Endothelial cell of umbilical vein (primary cell): Measurements from ENCODE around the gene PPP6R1.

Experiments used
- CTCF ChIP-seq, 2 donors: IDR thresholded peaks; 1 replicate in 1 of 2; 2 replicates in 1 of 2; pipeline ENCODE4 v1.5.1; 2011; ENCODE audit warnings: low read length in 2 of 2, mild to moderate bottlenecking in 2 of 2, moderate library complexity in 2 of 2, control low read depth in 1 of 2, inconsistent platforms in 1 of 2, low read depth in 1 of 2; ENCODE audit not compliant: insufficient read depth in 1 of 2; ENCODE audit errors: extremely low read depth in 1 of 2
- EZH2 ChIP-seq: IDR thresholded peaks from 2 replicates; pipeline ENCODE4 v1.6.1; 2012; ENCODE audit warnings: borderline replicate concordance, low read depth, mild to moderate bottlenecking, moderate library complexity, low read length, inconsistent platforms; ENCODE audit not compliant: severe bottlenecking
- GATA2 ChIP-seq: IDR thresholded peaks from 2 replicates; pipeline ENCODE4 v1.7.0; 2011; ENCODE audit warnings: low read depth, mild to moderate bottlenecking, moderate library complexity, mixed read lengths, low read length; ENCODE audit not compliant: insufficient read length, insufficient read depth
- MAX ChIP-seq: IDR thresholded peaks from 2 replicates; pipeline ENCODE4 v1.6.1; 2011; ENCODE audit not compliant: insufficient read depth, insufficient read length
- MYC ChIP-seq: IDR thresholded peaks from one replicate; pipeline ENCODE4 v1.6.1; 2011; ENCODE audit warnings: mild to moderate bottlenecking, low read depth, low read length
- POLR2A ChIP-seq: IDR thresholded peaks from 2 replicates; pipeline ENCODE4 v1.6.1; 2012; ENCODE audit warnings: low read depth, mild to moderate bottlenecking, control low read depth, low read length
- POLR2AphosphoS5 ChIP-seq: IDR thresholded peaks from 2 replicates; pipeline ENCODE4 v1.6.1; 2012; ENCODE audit warnings: low read depth, mild to moderate bottlenecking, control low read depth, low read length, moderate library complexity; ENCODE audit not compliant: insufficient read depth

- no peak for TF ChIP-seq CTCF (IDR thresholded peaks at IDR 0.05; ENCODE audit: extremely low read depth in 1 of 2, insufficient read depth in 1 of 2, low read depth in 1 of 2, low read length in 2 of 2)
- TF ChIP-seq POLR2AphosphoS5, result no peak
- TF ChIP-seq EZH2, result no peak
- no peak for TF ChIP-seq POLR2A
- no peak for TF ChIP-seq MAX
- TF ChIP-seq GATA2, result no peak
- TF ChIP-seq MYC, result no peak
These were observed 27.2 kb downstream of the PPP6R1 start for GRCh38 chr19:55231391-55232285.
